NT2/D1 (cell line): Measurements from ENCODE around the gene C10orf120.

Source experiments
- SUZ12 ChIP-seq: IDR thresholded peaks from 2 replicates; pipeline ENCODE4 v1.6.1; 2011; ENCODE audit not compliant: insufficient read length, insufficient read depth; ENCODE audit errors: extremely low read depth
- YY1 ChIP-seq: IDR thresholded peaks from 2 replicates; pipeline ENCODE4 v1.6.1; 2011; ENCODE audit not compliant: insufficient read length, insufficient read depth
- ZNF274 ChIP-seq: IDR thresholded peaks from 2 replicates; pipeline ENCODE4 v1.6.1; 2011; ENCODE audit warnings: mild to moderate bottlenecking, low read depth, low read length

- TF ChIP-seq ZNF274 = no peak
- TF ChIP-seq YY1 = no peak
- TF ChIP-seq SUZ12 = no peak
Observed at GRCh38 chr10:122658356-122659049, 41.1 kb downstream of the C10orf120 start.
